Activated naive CD4-positive, alpha-beta T cell treated with anti-CD3 and anti-CD28 coated beads, Interleukin-2, amount 50 U/mL, for 72 hours (primary cell): ENCODE data around the gene IL1RAPL1. TPM values are rescaled to one million over a fixed set of nuclear protein-coding genes. Genes with fewer than 3 reads are reported as not detected.

Experiments used
- ATAC-seq, 2 donors: fragments of 150-1000 bp; cut with Tn5 transposase; 2 replicates each; pipeline ENCODE4 v1.10.0; 2021; ENCODE audit warnings: mild to moderate bottlenecking in 2 of 2, moderate library complexity in 2 of 2
- DNase-seq, 2 donors: peaks; one replicate each; pipeline ENCODE4 v3.0.0; 2021 to 2022; ENCODE audit warnings: low spot score in 2 of 2
- H3K27ac Mint-ChIP-seq, 2 donors: one replicate each; pipeline ENCODE4 v1.8.0; 2022; ENCODE audit warnings: mild to moderate bottlenecking in 2 of 2, mixed read lengths in 2 of 2
- H3K36me3 Mint-ChIP-seq, 2 donors: one replicate each; pipeline ENCODE4 v1.8.0; 2022; ENCODE audit warnings: mixed read lengths in 2 of 2
- H3K9me3 Mint-ChIP-seq, 2 donors: one replicate each; pipeline ENCODE4 v1.8.0; 2022; ENCODE audit warnings: mixed read lengths in 2 of 2
- total RNA-seq, 2 donors: library from RNA; stranded (reverse); gene quantifications; one replicate each; pipeline ENCODE4 v1.2.3, GENCODE V29; 2022

The IL1RAPL1 gene
- not detected for total RNA-seq

GRCh38 chrX:28586981-28587551 lies at the start of gene IL1RAPL1:
TSS of gene IL1RAPL1 (plus strand) at chrX:28587446.
- DNase-seq, result no peak
- no peaks in the 10 kb centered on the region for H3K36me3 Mint-ChIP-seq

DNA sequence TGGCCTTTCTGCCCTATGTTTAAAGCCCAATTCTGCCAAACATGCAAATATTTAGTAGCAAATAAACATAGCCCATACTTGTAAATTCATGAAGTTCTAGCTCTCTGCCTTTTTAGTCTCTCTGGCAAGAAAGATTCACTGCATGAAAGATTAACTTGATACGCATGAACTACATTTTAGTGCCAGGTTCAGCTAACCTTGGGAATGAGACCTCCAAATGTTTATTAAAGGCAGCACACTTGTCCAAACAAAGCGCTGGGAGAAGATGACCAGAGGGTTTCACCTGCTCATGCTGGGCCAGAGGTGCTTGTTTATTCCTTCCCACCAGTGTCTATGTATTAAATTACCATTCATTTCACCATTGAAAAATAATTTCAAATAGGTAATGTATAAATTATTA lies 44.5 kb upstream of the IL1RAPL1 start:
- Mint-ChIP-seq H3K9me3 (peaks cover 0 to 3% of the 10 kb centered on the region in 2 donors), H3K36me3 (no peaks in the 10 kb centered on the region), H3K27ac (no peak overlapping the region)
- ATAC-seq (no peak), DNase-seq (no peak)

More at GRCh38 chrX:28586981-28587551, at the start of gene IL1RAPL1:
- H3K9me3 Mint-ChIP-seq, result no peaks in the 10 kb centered on the region
- no peak within 1 kb of the TSS for H3K27ac Mint-ChIP-seq
- no peak for ATAC-seq

DNA sequence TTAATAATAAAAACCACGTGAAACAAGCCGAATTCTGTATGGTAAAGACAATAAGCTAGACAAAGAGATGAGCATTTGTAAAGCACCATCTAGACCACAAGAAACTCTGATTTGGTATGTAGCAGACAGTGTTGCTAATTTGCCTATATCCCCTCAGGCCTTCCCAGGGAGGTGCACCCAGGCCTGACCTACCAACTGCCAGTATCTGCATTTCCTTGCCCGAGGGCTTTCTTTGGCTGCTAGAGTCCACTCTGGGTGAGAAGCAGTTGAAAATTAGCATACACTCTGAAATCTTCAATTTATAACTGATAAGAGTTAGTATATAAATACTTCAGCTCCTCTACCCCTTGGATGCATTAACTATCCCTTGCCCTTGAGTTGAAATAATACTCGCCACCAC lies 37.4 kb upstream of the IL1RAPL1 start:
- no peaks in the 10 kb centered on the region for H3K36me3 Mint-ChIP-seq
- no peak overlapping the region for H3K27ac Mint-ChIP-seq

GRCh38 chrX:28550331-28550872 lies 36.8 kb upstream of the IL1RAPL1 start:
- H3K36me3 Mint-ChIP-seq, result no peaks in the 10 kb centered on the region
- no peak overlapping the region for H3K27ac Mint-ChIP-seq
- peaks cover 0 to 7% of the 10 kb centered on the region in 2 donors for H3K9me3 Mint-ChIP-seq
- no peak for ATAC-seq
- no peak for DNase-seq

More for the DNA sequence above, 37.4 kb upstream of the IL1RAPL1 start:
- DNase-seq (no peak), ATAC-seq (no peak)
- peaks cover 0 to 7% of the 10 kb centered on the region in 2 donors for H3K9me3 Mint-ChIP-seq

GRCh38 chrX:28552322-28552721 lies 34.9 kb upstream of the IL1RAPL1 start:
- no peak for DNase-seq
- no peak overlapping the region for H3K27ac Mint-ChIP-seq
- peaks cover 0 to 7% of the 10 kb centered on the region in 2 donors for H3K9me3 Mint-ChIP-seq
- H3K36me3 Mint-ChIP-seq, result no peaks in the 10 kb centered on the region
- no peak for ATAC-seq

- ATAC-seq (no peak), DNase-seq (no peak)
These were observed 34.1 kb upstream of the IL1RAPL1 start for GRCh38 chrX:28552882-28553829.

GRCh38 chrX:28576117-28576516 lies 11.1 kb upstream of the IL1RAPL1 start:
- H3K27ac Mint-ChIP-seq, result no peak overlapping the region
- ATAC-seq, result no peak
- peaks cover 3% of the 10 kb centered on the region in 2 donors for H3K9me3 Mint-ChIP-seq
- DNase-seq, result no peak
- no peaks in the 10 kb centered on the region for H3K36me3 Mint-ChIP-seq

More at GRCh38 chrX:28552882-28553829, 34.1 kb upstream of the IL1RAPL1 start:
- Mint-ChIP-seq H3K27ac (no peak overlapping the region), H3K36me3 (no peaks in the 10 kb centered on the region), H3K9me3 (peaks cover 0 to 7% of the 10 kb centered on the region in 2 donors)

DNA sequence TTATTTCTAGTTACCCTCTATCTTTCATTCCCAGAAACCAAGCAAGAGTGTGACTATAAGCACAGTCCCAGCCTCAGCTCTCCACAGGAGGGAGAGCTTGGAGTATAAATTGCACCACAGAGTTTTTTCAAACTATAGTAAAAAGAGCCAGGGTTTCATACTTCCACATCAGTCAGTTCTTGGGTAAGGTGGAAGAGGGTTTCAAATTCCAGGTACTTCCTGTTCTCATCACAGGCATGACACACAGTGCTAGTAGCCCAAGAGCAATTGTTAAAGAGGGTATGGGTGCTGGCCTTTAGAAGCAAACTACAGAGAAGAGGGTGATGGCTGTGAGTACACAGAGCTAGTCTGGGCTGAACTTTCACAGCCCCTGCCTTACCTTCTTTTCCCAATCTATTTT lies 5.7 kb upstream of the IL1RAPL1 start:
- ATAC-seq (no peak), DNase-seq (no peak)
- Mint-ChIP-seq H3K9me3 (no peaks in the 10 kb centered on the region), H3K36me3 (no peaks in the 10 kb centered on the region), H3K27ac (no peak overlapping the region)

DNA sequence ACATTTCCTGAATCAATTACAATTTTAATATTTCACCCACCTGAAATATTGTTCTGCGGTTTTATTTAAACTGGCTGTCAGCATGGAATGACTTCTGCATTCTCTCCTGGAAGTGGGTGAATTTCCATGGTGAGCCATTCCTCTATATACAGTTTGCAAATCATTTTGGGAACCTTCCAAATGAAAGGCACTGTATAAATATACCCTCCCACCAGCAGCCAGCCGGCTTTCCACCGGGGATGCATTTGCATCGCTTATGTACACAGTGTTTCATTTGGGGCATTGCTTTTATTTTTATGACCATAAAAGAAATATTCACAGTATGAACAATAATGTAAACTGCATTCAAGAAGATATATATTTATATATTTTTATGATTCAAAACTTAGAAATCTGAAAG lies 4.7 kb upstream of the IL1RAPL1 start:
- DNase-seq (no peak), ATAC-seq (no peak)
- Mint-ChIP-seq H3K36me3 (no peaks in the 10 kb centered on the region), H3K9me3 (no peaks in the 10 kb centered on the region), H3K27ac (no peak overlapping the region)

DNA sequence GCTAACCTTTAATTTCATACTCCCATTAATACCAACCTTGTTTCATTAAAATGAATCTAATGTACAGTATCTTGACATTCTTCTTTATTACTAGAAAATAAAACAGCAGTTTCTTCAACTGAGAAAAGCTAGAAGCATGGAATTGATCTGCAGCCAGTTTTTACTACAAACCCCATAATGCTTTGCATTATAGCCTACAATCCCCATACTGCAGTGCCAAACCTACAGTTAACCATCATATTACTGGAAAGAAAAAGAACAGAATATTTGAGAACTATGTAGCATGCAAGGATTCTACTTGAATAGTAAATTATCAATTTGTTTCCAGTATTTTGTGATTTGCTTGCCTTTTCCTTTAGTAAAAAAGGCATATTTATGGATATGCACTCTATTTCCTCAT lies 3.2 kb upstream of the IL1RAPL1 start:
- H3K36me3 Mint-ChIP-seq, result no peaks in the 10 kb centered on the region
- DNase-seq, result no peak
- ATAC-seq, result no peak
- no peak overlapping the region for H3K27ac Mint-ChIP-seq
- no peaks in the 10 kb centered on the region for H3K9me3 Mint-ChIP-seq

DNA sequence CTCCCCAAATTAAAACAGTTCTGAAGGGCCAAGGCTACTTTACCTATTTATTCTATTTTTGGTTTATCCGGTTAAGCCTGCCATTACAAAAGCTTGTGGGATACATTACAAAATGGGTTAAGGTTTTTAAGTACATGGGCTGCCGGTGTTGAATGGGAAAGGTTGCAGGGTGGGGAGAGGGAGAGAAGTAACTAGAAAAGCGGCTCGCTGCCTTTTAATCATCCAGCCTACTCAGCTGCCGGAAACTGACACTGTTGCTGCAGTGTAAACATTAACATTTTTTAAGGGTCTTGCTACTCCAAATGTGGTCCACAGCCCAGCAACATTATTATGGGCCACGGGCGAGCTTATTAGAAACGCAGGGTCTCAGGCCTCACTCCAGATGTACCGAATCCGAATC lies 1.5 kb upstream of the IL1RAPL1 start:
- no peak for ATAC-seq
- Mint-ChIP-seq H3K27ac (no peak overlapping the region), H3K36me3 (no peaks in the 10 kb centered on the region), H3K9me3 (no peaks in the 10 kb centered on the region)
- DNase-seq, result no peak

DNA sequence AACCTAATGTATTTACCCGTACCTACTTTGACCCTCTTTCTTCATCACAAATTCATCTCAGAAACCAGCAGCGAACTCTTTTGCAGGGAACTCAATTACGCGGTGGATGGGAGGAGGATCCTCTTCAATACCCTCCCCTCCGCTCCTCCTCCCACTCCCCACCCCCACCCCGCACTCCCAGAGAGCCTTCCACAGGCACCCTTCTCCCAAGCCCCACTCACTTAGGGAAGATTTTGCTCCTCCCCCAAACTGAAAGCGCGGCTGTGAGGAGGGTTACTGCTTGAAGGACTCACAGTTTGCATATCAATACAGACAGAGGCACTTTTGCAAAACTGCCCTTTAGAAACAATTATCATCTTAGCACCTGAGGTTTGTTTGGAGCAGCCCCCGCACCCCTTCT lies 960 bp upstream of the IL1RAPL1 start:
- H3K9me3 Mint-ChIP-seq, result no peaks in the 10 kb centered on the region
- DNase-seq (no peak), ATAC-seq (no peak)
- H3K27ac Mint-ChIP-seq, result no peak overlapping the region
- no peaks in the 10 kb centered on the region for H3K36me3 Mint-ChIP-seq

- H3K36me3 Mint-ChIP-seq, result no peaks in the 10 kb centered on the region
- no peaks in the 10 kb centered on the region for H3K9me3 Mint-ChIP-seq
- no peak overlapping the region for H3K27ac Mint-ChIP-seq
- DNase-seq (no peak), ATAC-seq (no peak)
These were observed 1.8 kb downstream of the IL1RAPL1 start for GRCh38 chrX:28589046-28589445.

GRCh38 chrX:28590396-28590795 lies 3.1 kb downstream of the IL1RAPL1 start:
- no peaks in the 10 kb centered on the region for H3K9me3 Mint-ChIP-seq
- no peaks in the 10 kb centered on the region for H3K36me3 Mint-ChIP-seq
- H3K27ac Mint-ChIP-seq, result no peak overlapping the region
- DNase-seq (no peak), ATAC-seq (no peak)

- Mint-ChIP-seq H3K27ac (no peak overlapping the region), H3K9me3 (no peaks in the 10 kb centered on the region), H3K36me3 (no peaks in the 10 kb centered on the region)
- no peak for ATAC-seq
- DNase-seq, result no peak
These were observed 4.3 kb downstream of the IL1RAPL1 start for GRCh38 chrX:28591542-28591941.

GRCh38 chrX:28595346-28595745 lies 8.1 kb downstream of the IL1RAPL1 start:
- Mint-ChIP-seq H3K9me3 (no peaks in the 10 kb centered on the region), H3K36me3 (no peaks in the 10 kb centered on the region), H3K27ac (no peak overlapping the region)
- no peak for ATAC-seq
- DNase-seq, result no peak

GRCh38 chrX:28599957-28600356 lies 12.7 kb downstream of the IL1RAPL1 start:
- no peaks in the 10 kb centered on the region for H3K36me3 Mint-ChIP-seq
- peaks cover 0 to under 1% of the 10 kb centered on the region in 2 donors for H3K9me3 Mint-ChIP-seq
- no peak for DNase-seq
- no peak overlapping the region for H3K27ac Mint-ChIP-seq
- ATAC-seq, result no peak
